Keratinocyte (primary cell): Measurements from ENCODE around the gene SLC22A3. TPM values are rescaled to one million over a fixed set of nuclear protein-coding genes. Genes with fewer than 3 reads are reported as not detected.

ENCODE experiments used
- DNase-seq: peaks from one replicate; pipeline ENCODE4 v3.0.0-alpha.2; 2011; ENCODE audit warnings: low read depth, missing footprints, low spot score
- FAIRE-seq: peaks from 2 replicates; lab custom pipeline; 2011; peaks lifted over from hg19 to GRCh38; lab: Jason Lieb, UNC
- H2AFZ ChIP-seq: 2 replicates; pipeline ENCODE4 v1.6.0; 2012; ENCODE audit warnings: low read length, control low read depth, inconsistent platforms; ENCODE audit not compliant: control insufficient read depth
- H3K27ac ChIP-seq: 2 replicates; pipeline ENCODE4 v1.5.1; 2011; ENCODE audit warnings: low read length; ENCODE audit not compliant: control insufficient read depth, insufficient read depth
- H3K27me3 ChIP-seq: 3 replicates; pipeline ENCODE4 v1.6.0; 2011; ENCODE audit warnings: low read length; ENCODE audit not compliant: control insufficient read depth, insufficient read depth; ENCODE audit errors: extremely low read depth
- H3K36me3 ChIP-seq, 2 experiments: 2 replicates in 1 of 2; 3 replicates in 1 of 2; pipeline ENCODE4 v1.5.1; 2011; ENCODE audit warnings: low read length in 2 of 2, mild to moderate bottlenecking in 1 of 2; ENCODE audit not compliant: control insufficient read depth in 2 of 2, insufficient read depth in 2 of 2; ENCODE audit errors: extremely low read depth in 1 of 2
- H3K4me1 ChIP-seq: 3 replicates; pipeline ENCODE4 v1.5.1; 2011; ENCODE audit warnings: low read length; ENCODE audit not compliant: control insufficient read depth, insufficient read depth; ENCODE audit errors: extremely low read depth
- H3K4me2 ChIP-seq: 3 replicates; pipeline ENCODE4 v1.6.0; 2011; ENCODE audit warnings: low read depth, low read length; ENCODE audit not compliant: control insufficient read depth, insufficient read depth; ENCODE audit errors: extremely low read depth
- H3K4me3 ChIP-seq, 3 experiments: fragments of 200-600 bp in 1 of 3; sonication (generic) in 1 of 3; 2 replicates in 2 of 3; 3 replicates in 1 of 3; pipeline ENCODE4 v1.5.1; 2011 to 2016; ENCODE audit warnings: low read length in 3 of 3, mild to moderate bottlenecking in 3 of 3, control low read depth in 2 of 3, inconsistent platforms in 1 of 3, low read depth in 1 of 3, mixed read lengths in 1 of 3, mixed run types in 1 of 3, moderate library complexity in 1 of 3; ENCODE audit not compliant: control insufficient read depth in 2 of 3, insufficient read depth in 2 of 3; ENCODE audit errors: extremely low read depth in 1 of 3
- H3K79me2 ChIP-seq: 2 replicates; pipeline ENCODE4 v1.6.0; 2012; ENCODE audit warnings: low read length; ENCODE audit not compliant: control insufficient read depth, insufficient read depth
- H3K9ac ChIP-seq: 3 replicates; pipeline ENCODE4 v1.6.0; 2011; ENCODE audit warnings: low read length; ENCODE audit not compliant: control insufficient read depth, insufficient read depth; ENCODE audit errors: extremely low read depth
- H3K9me1 ChIP-seq: 3 replicates; pipeline ENCODE4 v1.6.0; 2011; ENCODE audit warnings: low read length; ENCODE audit not compliant: control insufficient read depth, insufficient read depth; ENCODE audit errors: extremely low read depth
- H3K9me3 ChIP-seq: 2 replicates; pipeline ENCODE4 v1.5.1; 2012; ENCODE audit warnings: low read depth, low read length; ENCODE audit not compliant: control insufficient read depth
- H4K20me1 ChIP-seq: 3 replicates; pipeline ENCODE4 v1.6.0; 2011; ENCODE audit warnings: low read length; ENCODE audit not compliant: control insufficient read depth, insufficient read depth; ENCODE audit errors: extremely low read depth
- CTCF ChIP-seq, 3 experiments: IDR thresholded peaks in 1 of 3; conservative IDR thresholded peaks in 1 of 3; optimal IDR thresholded peaks in 1 of 3; 2 replicates in 2 of 3; 3 replicates in 1 of 3; pipeline versions ENCODE3 to v1.5.1; 2011; ENCODE audit warnings: low read length in 3 of 3, mild to moderate bottlenecking in 3 of 3, moderate library complexity in 2 of 3, control low read depth in 1 of 3, inconsistent platforms in 1 of 3; ENCODE audit not compliant: insufficient read depth in 2 of 3; ENCODE audit errors: extremely low read depth in 1 of 3
- EZH2 ChIP-seq: IDR thresholded peaks from one replicate; pipeline ENCODE4 v1.6.1; 2012; ENCODE audit warnings: inconsistent platforms, mild to moderate bottlenecking, low read length, moderate library complexity
- dilution Hi-C: fragments of 300-500 bp; cut with MboI; formaldehyde crosslinking; loops from one replicate; pipeline ENCODE4 v1.7.0; 2020; ENCODE audit warnings: low sequenced_read_pairs; ENCODE audit not compliant: extremely low pct_ligation_motif_present
- polyA plus RNA-seq, 5 experiments: library from polyadenylated mRNA; depleted of rRNA in 3 of 5; stranded (reverse) in 3 of 5; stranded (forward) in 1 of 5; unstranded in 1 of 5; fragments of >200 nt; gene quantifications; 1 replicate in 1 of 5; 2 replicates in 3 of 5; 3 replicates in 1 of 5; pipeline versions ENCODE4 v1.2.1 to v1.2.3, GENCODE V29; 2011 to 2012; ENCODE audit warnings: missing spikeins in 2 of 5, low read depth in 1 of 5, low replicate concordance in 1 of 5

SLC22A3 gene
- polyA plus RNA-seq, 1 donor (not counting 4 experiments of a cell fraction or from before 2014, with no cell fraction given), result 1.8 TPM

GRCh38 chr6:160331204-160331603 is 17.0 kb upstream of the SLC22A3 start:
- dilution Hi-C loops, result no loop called here
- no peak for DNase-seq
- H3K4me3 ChIP-seq, result no peak overlapping the region
- no peak overlapping the region for H3K27ac ChIP-seq
- FAIRE-seq, result no peak
- peaks cover 6% of the 10 kb centered on the region for H3K4me1 ChIP-seq
- H3K9me3 ChIP-seq, result no peaks in the 10 kb centered on the region
- H3K9ac ChIP-seq, result no peak overlapping the region
- no peaks in the 10 kb centered on the region for H3K36me3 ChIP-seq
- H3K79me2 ChIP-seq, result no peaks in the 10 kb centered on the region
- H3K27me3 ChIP-seq, result no peaks in the 10 kb centered on the region
- H4K20me1 ChIP-seq, result no peaks in the 10 kb centered on the region
- no peak overlapping the region for H2AFZ ChIP-seq
- no peaks in the 10 kb centered on the region for H3K9me1 ChIP-seq
- TF ChIP-seq CTCF (optimal IDR thresholded peaks at IDR 0.05 in 1 of 3, IDR thresholded peaks at IDR 0.05 in 1 of 3, conservative IDR thresholded peaks at IDR 0.05 in 1 of 3; ENCODE audit: extremely low read depth in 1 of 3, insufficient read depth in 2 of 3, low read length in 3 of 3) (no peak), EZH2 (no peak)
- H3K4me2 ChIP-seq, result no peak overlapping the region

GRCh38 chr6:160331753-160332152 is 16.4 kb upstream of the SLC22A3 start:
- H3K9ac ChIP-seq, result no peak overlapping the region

More at GRCh38 chr6:160331753-160332152, 16.4 kb upstream of the SLC22A3 start:
- DNase-seq (no peak), FAIRE-seq (no peak)
- H3K9me1 ChIP-seq, result no peaks in the 10 kb centered on the region
- dilution Hi-C loops, result no loop called here
- no peaks in the 10 kb centered on the region for H3K79me2 ChIP-seq
- no peak overlapping the region for H3K4me3 ChIP-seq
- no peak for TF ChIP-seq CTCF (optimal IDR thresholded peaks at IDR 0.05 in 1 of 3, IDR thresholded peaks at IDR 0.05 in 1 of 3, conservative IDR thresholded peaks at IDR 0.05 in 1 of 3; ENCODE audit: extremely low read depth in 1 of 3, insufficient read depth in 2 of 3, low read length in 3 of 3)
- TF ChIP-seq EZH2, result no peak
- H3K27me3 ChIP-seq, result no peaks in the 10 kb centered on the region
- no peaks in the 10 kb centered on the region for H4K20me1 ChIP-seq
- H3K36me3 ChIP-seq, result no peaks in the 10 kb centered on the region
- no peak overlapping the region for H3K27ac ChIP-seq
- H3K9me3 ChIP-seq, result no peaks in the 10 kb centered on the region
- H3K4me2 ChIP-seq, result no peak overlapping the region
- H2AFZ ChIP-seq, result no peak overlapping the region
- H3K4me1 ChIP-seq, result peaks cover 6% of the 10 kb centered on the region
